Choroid plexus epithelial cell (primary cell): ENCODE measurements around the gene USP14.

Experiments
- DNase-seq: peaks from one replicate; pipeline ENCODE4 v3.0.0-alpha.2; 2010; ENCODE audit warnings: low read depth
- H3K4me3 ChIP-seq: 2 replicates; pipeline ENCODE4 v1.5.1; 2011; ENCODE audit warnings: low read depth, mild to moderate bottlenecking, control low read depth, low read length, moderate library complexity
- CTCF ChIP-seq: conservative IDR thresholded peaks from 2 replicates; pipeline ENCODE4 v1.5.1; 2011; ENCODE audit warnings: low read depth, mild to moderate bottlenecking, control low read depth, inconsistent platforms, low read length, moderate library complexity

Gene USP14

GRCh38 chr18:255171-255570 is 96.8 kb downstream of the USP14 start:
- no peak for TF ChIP-seq CTCF
- DNase-seq: no peak
- H3K4me3 ChIP-seq: no peak overlapping the region

GRCh38 chr18:260547-260946 is 102.2 kb downstream of the USP14 start:
- no peak overlapping the region for H3K4me3 ChIP-seq
- DNase-seq: no peak
- TF ChIP-seq CTCF: no peak

GRCh38 chr18:261398-262073 is 103.2 kb downstream of the USP14 start:
- no peak overlapping the region for H3K4me3 ChIP-seq
- DNase-seq: no peak
- no peak for TF ChIP-seq CTCF
